Parathyroid adenoma (tissue), 2 donors: ENCODE results near the gene CT47B1.
"Not testable (repeated sequence)": the region's sequence is repeated elsewhere in the genome, so short reads cannot be mapped to it uniquely, and the experiment has no call there.

Source experiments
- H2AFZ ChIP-seq: fragments of 300-600 bp; sonication (generic); one replicate; pipeline ENCODE4 v1.7.0; 2017; ENCODE audit warnings: antibody characterized with exemption, mild to moderate bottlenecking
- H3K27ac ChIP-seq: fragments of 300-600 bp; sonication (generic); one replicate; pipeline ENCODE4 v1.7.0; 2017
- H3K27me3 ChIP-seq: fragments of 300-600 bp; sonication (generic); one replicate; pipeline ENCODE4 v1.7.0; 2017; ENCODE audit warnings: low read length; ENCODE audit not compliant: control insufficient read depth, insufficient read depth
- H3K36me3 ChIP-seq: fragments of 300-600 bp; sonication (generic); one replicate; pipeline ENCODE4 v1.7.0; 2017; ENCODE audit warnings: low read length; ENCODE audit not compliant: control insufficient read depth, insufficient read depth
- H3K4me1 ChIP-seq: fragments of 300-600 bp; sonication (generic); one replicate; pipeline ENCODE4 v1.7.0; 2017; ENCODE audit warnings: control low read depth
- H3K4me2 ChIP-seq: fragments of 300-600 bp; sonication (generic); one replicate; pipeline ENCODE4 v1.7.0; 2017; ENCODE audit warnings: low read length
- H3K4me3 ChIP-seq: fragments of 300-600 bp; sonication (generic); one replicate; pipeline ENCODE4 v1.7.0; 2017; ENCODE audit warnings: low read depth, low read length
- H3K79me2 ChIP-seq: fragments of 300-600 bp; sonication (generic); one replicate; pipeline ENCODE4 v1.7.0; 2017; ENCODE audit warnings: control low read depth
- H3K9ac ChIP-seq: fragments of 300-600 bp; sonication (generic); one replicate; pipeline ENCODE4 v1.7.0; 2017; ENCODE audit warnings: mild to moderate bottlenecking
- H3K9me3 ChIP-seq: fragments of 300-600 bp; sonication (generic); one replicate; pipeline ENCODE4 v1.7.0; 2017; ENCODE audit warnings: low read length; ENCODE audit not compliant: control insufficient read depth
- CTCF ChIP-seq: fragments of 300-600 bp; sonication (generic); IDR thresholded peaks from one replicate; pipeline ENCODE4 v1.7.0; 2017; ENCODE audit warnings: antibody characterized with exemption, mild to moderate bottlenecking
- donor health status: primary hyperparathyroidism.

The CT47B1 gene

GRCh38 chrX:120875766-120876165 is at the start of gene CT47B1:
TSS of gene CT47B1 (minus strand) at chrX:120875866. CDS start at chrX:120875670, 196 bp downstream.
- H2AFZ ChIP-seq, H3K27ac ChIP-seq, H3K4me1 ChIP-seq: not testable (repeated sequence)

GRCh38 chrX:120874678-120875557 is 748 bp downstream of the CT47B1 start:
- H3K9ac ChIP-seq, result no peak overlapping the region
- TF ChIP-seq CTCF, result no peak
- no peak overlapping the region for H3K27ac ChIP-seq
- H2AFZ ChIP-seq, result no peak overlapping the region
- no peaks in the 10 kb centered on the region for H3K79me2 ChIP-seq
- H3K9me3 ChIP-seq, result no peaks in the 10 kb centered on the region
- no peaks in the 10 kb centered on the region for H3K27me3 ChIP-seq
- no peaks in the 10 kb centered on the region for H3K4me1 ChIP-seq
- H3K36me3 ChIP-seq, result no peaks in the 10 kb centered on the region
- no peak overlapping the region for H3K4me3 ChIP-seq
- H3K4me2 ChIP-seq, result no peak overlapping the region

More at GRCh38 chrX:120875766-120876165, at the start of gene CT47B1:
- H3K4me2 ChIP-seq, H3K27me3 ChIP-seq, H3K9me3 ChIP-seq, H3K36me3 ChIP-seq, H3K9ac ChIP-seq, H3K4me3 ChIP-seq, H3K79me2 ChIP-seq: not testable (repeated sequence)

DNA sequence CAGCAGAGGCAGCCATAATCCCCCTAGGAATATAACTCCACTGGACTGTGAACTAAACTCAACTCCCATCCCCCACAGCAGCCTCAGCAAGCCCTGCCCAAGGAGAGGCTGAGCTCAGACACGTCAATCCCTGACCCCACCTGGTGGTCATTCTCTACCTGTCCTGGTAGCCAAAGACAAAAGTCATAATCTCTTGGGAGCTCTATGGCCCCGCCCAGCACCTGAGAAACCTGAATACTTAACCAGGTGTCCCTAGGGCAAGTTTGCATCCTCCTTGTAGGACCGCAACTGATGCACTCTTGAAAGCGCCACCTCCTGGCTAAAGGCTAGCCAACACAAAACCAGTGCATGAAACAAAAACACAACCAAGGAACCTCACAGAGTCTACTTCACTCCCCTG is 18.4 kb downstream of the CT47B1 start:
- no peaks in the 10 kb centered on the region for H3K79me2 ChIP-seq
- H3K36me3 ChIP-seq, result no peaks in the 10 kb centered on the region
- no peak overlapping the region for H3K27ac ChIP-seq
- H3K4me3 ChIP-seq, result no peak overlapping the region
- H3K4me2 ChIP-seq, result no peak overlapping the region
- no peaks in the 10 kb centered on the region for H3K4me1 ChIP-seq
- H3K9me3 ChIP-seq, result no peaks in the 10 kb centered on the region
- H2AFZ ChIP-seq, result no peak overlapping the region
- H3K27me3 ChIP-seq, result no peaks in the 10 kb centered on the region
- no peak overlapping the region for H3K9ac ChIP-seq
- TF ChIP-seq CTCF, result no peak

DNA sequence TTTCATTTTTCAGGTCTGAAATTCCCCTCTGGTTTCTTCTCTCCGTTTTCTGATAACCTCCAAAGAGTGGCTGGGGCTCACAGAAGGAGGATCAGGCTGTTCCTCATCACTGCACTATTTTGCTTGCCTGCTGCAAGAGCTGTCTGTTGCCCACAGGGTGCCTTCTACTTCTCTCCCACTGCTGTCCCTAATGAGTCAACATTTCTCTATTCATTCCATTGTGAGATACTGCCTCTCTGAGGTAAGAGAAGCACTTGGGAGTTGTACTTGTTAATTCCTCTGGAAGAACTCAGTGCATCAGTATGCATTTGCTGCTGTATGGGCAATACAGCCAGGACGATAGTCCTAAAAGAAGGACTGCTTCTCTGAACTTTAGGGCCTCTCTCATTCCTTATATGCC is 34.8 kb downstream of the CT47B1 start:
- Histone ChIP-seq H3K4me3 (no peak overlapping the region), H2AFZ (no peak overlapping the region), H3K79me2 (no peaks in the 10 kb centered on the region), H3K9ac (no peak overlapping the region), H3K27me3 (no peaks in the 10 kb centered on the region), H3K4me1 (no peaks in the 10 kb centered on the region), H3K36me3 (no peaks in the 10 kb centered on the region), H3K27ac (no peak overlapping the region), H3K4me2 (no peak overlapping the region), H3K9me3 (no peaks in the 10 kb centered on the region)
- no peak for TF ChIP-seq CTCF

GRCh38 chrX:120839491-120839890 is 36.2 kb downstream of the CT47B1 start:
- Histone ChIP-seq H3K4me1 (no peaks in the 10 kb centered on the region), H3K9ac (no peak overlapping the region)
- TF ChIP-seq CTCF, result no peak

DNA sequence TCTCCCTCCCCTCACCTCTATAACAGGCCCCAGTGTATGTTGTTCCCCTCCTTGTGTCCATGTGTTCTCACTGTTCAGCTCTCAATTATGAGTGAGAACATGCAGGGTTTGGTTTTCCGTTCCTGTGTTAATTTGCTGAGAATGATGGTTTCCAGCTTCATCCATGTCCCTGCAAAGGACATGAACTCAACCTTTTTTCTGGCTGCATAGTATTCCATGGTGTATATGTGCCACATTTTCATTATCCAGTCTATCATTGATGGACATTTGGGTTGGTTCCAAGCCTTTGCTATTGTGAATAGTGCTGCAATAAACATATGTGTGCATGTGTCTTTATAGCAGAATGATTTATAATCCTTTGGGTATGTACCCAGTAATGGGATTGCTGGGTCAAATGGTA is 48.5 kb downstream of the CT47B1 start:
- not testable (repeated sequence) for H3K36me3 ChIP-seq, H2AFZ ChIP-seq, H3K27me3 ChIP-seq, H3K9ac ChIP-seq, H3K4me3 ChIP-seq, H3K4me1 ChIP-seq, H3K27ac ChIP-seq, H3K79me2 ChIP-seq, H3K4me2 ChIP-seq, H3K9me3 ChIP-seq

More at GRCh38 chrX:120839491-120839890, 36.2 kb downstream of the CT47B1 start:
- Histone ChIP-seq H3K27ac (no peak overlapping the region), H3K79me2 (no peaks in the 10 kb centered on the region), H3K36me3 (no peaks in the 10 kb centered on the region), H3K27me3 (no peaks in the 10 kb centered on the region), H3K9me3 (no peaks in the 10 kb centered on the region), H3K4me2 (no peak overlapping the region), H3K4me3 (no peak overlapping the region), H2AFZ (no peak overlapping the region)
